K562 treated with DMSO at 1 percent for 24 hours (cell line): ENCODE data around the gene FOXR1. TPM values are rescaled to one million over a fixed set of nuclear protein-coding genes. Genes with fewer than 3 reads are reported as not detected.

ENCODE experiments used
- total RNA-seq: library from RNA; unstranded; fragments of 300-600 nt; gene quantifications from 2 replicates; pipeline ENCODE4 v1.2.3, GENCODE V29; 2022; ENCODE audit warnings: low read depth; ENCODE audit not compliant: insufficient read depth

FOXR1 gene
- not detected in 2 replicates for total RNA-seq

GRCh38 chr11:118971646-118972045 is at the start of gene FOXR1:
Gene FOXR1 (plus strand): TSS chr11:118971761. CDS start chr11:118971932, 171 bp downstream.

GRCh38 chr11:118956094-118956846 is 15.3 kb upstream of the FOXR1 start, which contains the start of gene UPK2:
Gene UPK2 (plus strand): TSS chr11:118956298. CDS start chr11:118956351, 53 bp downstream.

GRCh38 chr11:118997627-118998387 is 26.2 kb downstream of the FOXR1 start, which contains the start of gene CENATAC:
Gene CENATAC (plus strand): TSS chr11:118998138. CDS start chr11:118998198, 60 bp downstream.

GRCh38 chr11:119018074-119018938 is 46.7 kb downstream of the FOXR1 start, which contains the start of the genes RPS25 and TRAPPC4:
Gene RPS25 (minus strand): TSS chr11:119018343. CDS start chr11:119018284, 59 bp downstream.
Gene TRAPPC4 (plus strand): TSS chr11:119018766. CDS start chr11:119018796, 30 bp downstream.

GRCh38 chr11:119030329-119031047 is 58.9 kb downstream of the FOXR1 start, which contains the start of gene SLC37A4:
Gene SLC37A4 (minus strand): TSS chr11:119030877.

Other genes starting within 250 kb of the FOXR1 start
- gene DDX6, start 180.6 kb upstream of the FOXR1 start, total RNA-seq, result 20.9 and 21.9 TPM in 2 replicates
- not detected in 2 replicates for gene CXCR5, start 87.9 kb upstream of the FOXR1 start, total RNA-seq
- 14.4 and 16.6 TPM in 2 replicates for gene BCL9L, start 45.8 kb upstream of the FOXR1 start, total RNA-seq
- gene UPK2, start 15.5 kb upstream of the FOXR1 start, total RNA-seq, result not detected in 2 replicates
- 9.1 and 9.2 TPM in 2 replicates for gene CENATAC, start 26.4 kb downstream of the FOXR1 start, total RNA-seq
- gene RPS25, start 46.6 kb downstream of the FOXR1 start, total RNA-seq, result 1,285 and 1,475 TPM in 2 replicates
- gene TRAPPC4, start 47.0 kb downstream of the FOXR1 start, total RNA-seq, result 150 and 152 TPM in 2 replicates
- gene SLC37A4, start 59.1 kb downstream of the FOXR1 start, total RNA-seq, result 44.9 and 46.7 TPM in 2 replicates
- gene HYOU1, start 85.4 kb downstream of the FOXR1 start, total RNA-seq, result 171 and 174 TPM in 2 replicates
- gene VPS11, start 96.1 kb downstream of the FOXR1 start, total RNA-seq, result 28.9 and 34.3 TPM in 2 replicates
- 60.8 and 72.6 TPM in 2 replicates for gene HMBS, start 113.1 kb downstream of the FOXR1 start, total RNA-seq
- gene DPAGT1, start 130.1 kb downstream of the FOXR1 start, total RNA-seq, result 43.3 and 51.9 TPM in 2 replicates
- gene C2CD2L, start 135.6 kb downstream of the FOXR1 start, total RNA-seq, result 41.4 and 44.2 TPM in 2 replicates
- gene HINFP, start 149.8 kb downstream of the FOXR1 start, total RNA-seq, result 25.6 and 31.5 TPM in 2 replicates
- not detected in 2 replicates for gene ABCG4, start 177.3 kb downstream of the FOXR1 start, total RNA-seq
- 4.2 and 5.4 TPM in 2 replicates for gene NLRX1, start 197.0 kb downstream of the FOXR1 start, total RNA-seq
- gene NHERF4, start 213.7 kb downstream of the FOXR1 start, total RNA-seq, result not detected in 2 replicates
- 10.6 and 13.0 TPM in 2 replicates for gene CBL, start 234.6 kb downstream of the FOXR1 start, total RNA-seq